Ovary (tissue), 9 donors: Measurements from ENCODE around the gene ZNF778. TPM values are rescaled to one million over a fixed set of nuclear protein-coding genes. Genes with fewer than 3 reads are reported as not detected.

Source experiments
- DNase-seq, 5 donors: peaks; one replicate each; pipeline ENCODE4 v3.0.0-alpha.2; 2019 to 2020
- H3K27ac ChIP-seq, 2 donors: fragments of 200-600 bp; one replicate each; pipeline versions ENCODE4 v1.5.1 to v1.8.0; 2019 to 2022
- H3K27me3 ChIP-seq: fragments of 200-600 bp; one replicate; pipeline ENCODE4 v1.8.0; 2022
- H3K36me3 ChIP-seq: fragments of 200-600 bp; sonication (generic); one replicate; pipeline ENCODE4 v1.5.1; 2019
- H3K4me1 ChIP-seq: one replicate; pipeline ENCODE4 v1.8.1; 2013; ENCODE audit warnings: mild to moderate bottlenecking, moderate library complexity; ENCODE audit not compliant: insufficient read depth
- H3K4me3 ChIP-seq: fragments of 200-600 bp; sonication (generic); one replicate; pipeline ENCODE4 v1.5.1; 2017
- H3K9me3 ChIP-seq, 2 donors: fragments of 200-600 bp in 1 of 2; sonication (generic) in 1 of 2; one replicate each; pipeline versions ENCODE4 v1.5.1 to v1.8.1; 2013 to 2019; ENCODE audit warnings: mild to moderate bottlenecking in 1 of 2, moderate library complexity in 1 of 2
- CTCF ChIP-seq, 3 donors: fragments of 450-650 bp in 2 of 3; fragments of 200-600 bp in 1 of 3; IDR thresholded peaks; one replicate each; pipeline versions ENCODE4 v1.5.1 to v1.8.0; 2016 to 2022; ENCODE audit warnings: antibody characterized with exemption in 3 of 3, mild to moderate bottlenecking in 1 of 3
- EP300 ChIP-seq: sonication (generic); formaldehyde crosslinking; IDR thresholded peaks from one replicate; pipeline ENCODE4 v1.6.1; 2017; ENCODE audit warnings: antibody characterized with exemption
- POLR2A ChIP-seq: fragments of 450-650 bp; IDR thresholded peaks from one replicate; pipeline ENCODE4 v1.6.1; 2017; ENCODE audit warnings: antibody characterized with exemption, mild to moderate bottlenecking, moderate library complexity
- WGBS, 3 donors: extraction: QIAGEN DNeasy Blood & Tissue Kit in 1 of 3; methylation state at CpG; one replicate each; pipeline versions ENCODE4 v1.1.5 to v1.1.7; 2013 to 2017; 5-methylcytosine and 5-hydroxymethylcytosine counted together
- intact Hi-C, 4 donors: fragments of 100-400 bp; cut with DNase I; formaldehyde crosslinking; loops; one replicate each; pipeline versions ENCODE4 v1.11.0 to v1.15.1; 2022 to 2023
- polyA plus RNA-seq, 2 donors: library from polyadenylated mRNA; stranded (reverse); fragments of 200-250 nt in 1 of 2; fragments of 350-450 nt in 1 of 2; fragmentation: Illumina TruSeq in 1 of 2; extraction: RNeasy Lipid Tissue Mini Kit (QIAGEN cat#74804) in 1 of 2; gene quantifications; one replicate each; pipeline ENCODE4 v1.2.3, GENCODE V29; 2013 to 2014
- total RNA-seq, 7 donors: library from RNA; depleted of rRNA in 2 of 7; stranded (reverse); fragments of >200 nt in 2 of 7; fragmentation: NEBNext Ultra II Directional in 3 of 7; extraction: Animal tissue kit (Norgen Biotek cat#: 25700) in 3 of 7; gene quantifications; one replicate each; pipeline versions ENCODE4 v1.1.0 to v1.2.4, GENCODE V29; 2016 to 2023
- donor health status: DM: no; HTN: no; CAD: no; lungs with moderate emphysema.
- donor health status: DM: no; HTN: no; CAD: no.
- donor health status: Bipolar disorder and iron deficiency.
- donor health status: DM: yes; HTN: yes; CAD: no.
- donor health status: DM: no; HTN: no; CAD: no.
- donor health status: DM: yes; HTN: yes; CAD: no.

The ZNF778 gene
- total and polyA plus RNA-seq, 9 donors, result 1.8 to 71.9 (median 8.3) TPM

DNA sequence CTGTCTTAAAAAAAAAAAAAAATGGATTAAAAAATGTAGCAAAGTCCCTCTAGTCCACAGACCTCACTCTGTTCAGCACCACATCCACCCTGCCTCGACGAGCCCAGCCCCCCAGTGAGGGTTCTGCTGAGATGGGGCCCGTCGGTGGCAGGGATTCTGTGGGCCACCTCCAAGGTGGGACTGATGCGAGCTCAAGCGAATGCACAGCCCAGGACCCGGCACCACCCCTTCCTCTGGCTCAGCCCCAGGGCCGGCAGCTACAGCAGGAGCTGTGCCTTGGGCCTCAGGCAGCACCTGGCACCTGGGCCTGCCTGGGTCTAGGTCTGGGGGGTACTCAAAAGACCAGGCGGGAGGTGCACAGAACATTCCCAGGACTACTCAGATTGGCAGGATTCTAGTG lies 59.5 kb downstream of the ZNF778 start:
- 81 to 85% (median 81%) methylated on average over 9 of the region's 9 CpGs for WGBS, 3 donors
- no peak for DNase-seq
- Histone ChIP-seq H3K4me3 (no peak overlapping the region), H3K36me3 (no peaks in the 10 kb centered on the region), H3K9me3 (no peaks in the 10 kb centered on the region), H3K27ac (no peak overlapping the region), H3K27me3 (no peaks in the 10 kb centered on the region), H3K4me1 (peaks cover 10% of the 10 kb centered on the region)
- no peak for TF ChIP-seq CTCF (IDR thresholded peaks at IDR 0.05)
- no peak for TF ChIP-seq POLR2A
- no peak for TF ChIP-seq EP300
- intact Hi-C loops, result no loop called here

GRCh38 chr16:89277641-89278341 lies 60.3 kb downstream of the ZNF778 start:
- intact Hi-C loops, result no loop called here
- Histone ChIP-seq H3K36me3 (no peaks in the 10 kb centered on the region), H3K27me3 (no peaks in the 10 kb centered on the region), H3K4me1 (peaks cover 10% of the 10 kb centered on the region), H3K9me3 (no peaks in the 10 kb centered on the region), H3K4me3 (no peak overlapping the region), H3K27ac (no peak overlapping the region)
- WGBS, 3 donors, result 65 to 82% (median 67%) methylated on average over 28 to 33 of the region's 33 CpGs
- peak in 3 of 5 donors; percentile 41 to 72 (median 51) for DNase-seq
- TF ChIP-seq POLR2A (no peak), EP300 (no peak), CTCF (IDR thresholded peaks at IDR 0.05) (no peak)

GRCh38 chr16:89278441-89279240 lies 61.1 kb downstream of the ZNF778 start:
- 83 to 87% (median 86%) methylated on average over 36 of the region's 36 CpGs for WGBS, 3 donors
- Histone ChIP-seq H3K9me3 (no peaks in the 10 kb centered on the region), H3K4me3 (no peak overlapping the region), H3K27me3 (no peaks in the 10 kb centered on the region), H3K27ac (no peak overlapping the region), H3K36me3 (no peaks in the 10 kb centered on the region), H3K4me1 (peaks cover 10% of the 10 kb centered on the region)
- DNase-seq, result peak in 2 of 5 donors; percentile 32
- intact Hi-C loops, result no loop called here
- no peak for TF ChIP-seq CTCF (IDR thresholded peaks at IDR 0.05)
- no peak for TF ChIP-seq POLR2A
- TF ChIP-seq EP300, result no peak

DNA sequence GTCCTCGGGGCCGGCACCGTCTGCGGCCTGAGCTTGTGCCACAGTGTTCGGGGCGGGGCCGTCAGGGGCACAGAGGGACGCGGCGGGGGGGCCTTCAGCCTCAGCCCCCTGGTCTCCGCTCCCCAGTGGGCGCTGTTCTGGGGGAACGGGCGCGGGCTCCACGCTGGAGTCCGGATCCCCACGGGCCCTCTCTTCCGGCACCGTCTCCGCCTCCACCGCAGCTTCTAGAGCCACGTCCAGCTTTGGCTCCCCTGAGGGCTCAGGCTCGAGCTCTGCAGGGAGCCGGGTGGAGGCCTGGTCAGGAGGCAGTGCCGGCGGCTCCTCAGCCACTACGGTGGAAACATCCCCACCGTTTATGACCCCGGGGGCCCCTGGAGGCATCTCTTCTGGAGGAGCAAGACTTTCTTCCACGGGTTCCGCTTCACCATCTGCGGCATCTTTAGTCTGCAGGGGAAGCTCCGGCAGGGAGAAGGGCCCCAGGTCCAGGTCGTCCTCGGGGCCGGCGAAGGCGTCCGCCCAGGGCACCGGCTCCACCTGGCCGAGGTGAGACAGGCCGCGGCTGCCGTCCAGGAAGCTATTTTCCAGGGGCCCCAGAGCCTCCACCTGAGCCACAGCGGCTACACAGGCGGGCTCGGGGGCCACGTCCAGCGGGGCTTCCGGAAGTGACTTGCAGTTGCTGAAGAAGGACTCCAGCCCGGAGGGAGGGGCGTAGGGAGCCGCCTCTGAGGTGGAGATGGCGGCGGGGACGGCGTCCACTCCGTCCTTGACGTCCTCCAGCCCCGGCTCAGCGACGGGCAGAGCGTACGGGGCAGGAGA lies 62.4 kb downstream of the ZNF778 start:
- TF ChIP-seq CTCF (IDR thresholded peaks at IDR 0.05) (no peak), EP300 (no peak), POLR2A (no peak)
- DNase-seq, result no peak

More for the DNA sequence above, 62.4 kb downstream of the ZNF778 start:
- Histone ChIP-seq H3K4me3 (no peak overlapping the region), H3K36me3 (no peaks in the 10 kb centered on the region), H3K4me1 (peaks cover 10% of the 10 kb centered on the region), H3K9me3 (no peaks in the 10 kb centered on the region), H3K27me3 (no peaks in the 10 kb centered on the region), H3K27ac (no peak overlapping the region)
- WGBS, 3 donors, result 92 to 94% (median 94%) methylated on average over 54 to 65 of the region's 65 CpGs
- intact Hi-C loops, result no loop called here
